ENCODE results near the gene AURKAIP1. TPM values are rescaled to one million over a fixed set of nuclear protein-coding genes. Genes with fewer than 3 reads are reported as not detected.

AURKAIP1 gene
- total and polyA plus RNA-seq, 8 donors, result 36.9 to 127 (median 56.6) TPM

DNA sequence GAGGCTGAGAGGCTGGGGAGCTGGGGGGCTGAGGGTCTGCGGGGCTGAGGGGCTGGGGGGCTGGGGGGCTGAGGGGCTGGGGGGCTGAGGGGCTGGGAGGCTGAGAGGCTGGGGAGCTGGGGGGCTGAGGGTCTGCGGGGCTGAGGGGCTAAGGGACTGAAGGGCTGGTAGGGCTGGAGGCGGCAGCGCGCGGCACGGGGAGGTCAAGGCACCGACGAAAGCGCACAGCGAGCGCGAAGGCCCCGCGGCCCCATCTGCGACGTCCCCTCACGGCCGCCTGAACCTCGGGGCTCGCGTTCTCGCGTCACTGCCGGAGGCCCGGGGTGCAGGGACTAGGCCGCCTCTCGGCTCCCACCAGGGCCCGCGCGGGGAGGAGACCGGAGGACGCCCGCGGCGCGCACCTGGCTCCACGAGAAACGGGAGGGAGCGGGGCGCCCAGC lies 50.9 kb downstream of the AURKAIP1 start:
- H3K9me3 ChIP-seq, result no peaks in the 10 kb centered on the region
- H3K4me3 ChIP-seq, result peak overlapping the region; percentile 97 to 100
- peak overlapping the region; percentile 44 to 86 for H3K27ac ChIP-seq
- ATAC-seq (no peak), DNase-seq (no peak)
- intact Hi-C loops (cut with DNase I), result no loop called here
- H3K27me3 ChIP-seq, result no peaks in the 10 kb centered on the region
- H3K36me3 ChIP-seq, result peaks cover 0 to 52% of the 10 kb centered on the region in 2 donors
- TF ChIP-seq, protein P1, sequence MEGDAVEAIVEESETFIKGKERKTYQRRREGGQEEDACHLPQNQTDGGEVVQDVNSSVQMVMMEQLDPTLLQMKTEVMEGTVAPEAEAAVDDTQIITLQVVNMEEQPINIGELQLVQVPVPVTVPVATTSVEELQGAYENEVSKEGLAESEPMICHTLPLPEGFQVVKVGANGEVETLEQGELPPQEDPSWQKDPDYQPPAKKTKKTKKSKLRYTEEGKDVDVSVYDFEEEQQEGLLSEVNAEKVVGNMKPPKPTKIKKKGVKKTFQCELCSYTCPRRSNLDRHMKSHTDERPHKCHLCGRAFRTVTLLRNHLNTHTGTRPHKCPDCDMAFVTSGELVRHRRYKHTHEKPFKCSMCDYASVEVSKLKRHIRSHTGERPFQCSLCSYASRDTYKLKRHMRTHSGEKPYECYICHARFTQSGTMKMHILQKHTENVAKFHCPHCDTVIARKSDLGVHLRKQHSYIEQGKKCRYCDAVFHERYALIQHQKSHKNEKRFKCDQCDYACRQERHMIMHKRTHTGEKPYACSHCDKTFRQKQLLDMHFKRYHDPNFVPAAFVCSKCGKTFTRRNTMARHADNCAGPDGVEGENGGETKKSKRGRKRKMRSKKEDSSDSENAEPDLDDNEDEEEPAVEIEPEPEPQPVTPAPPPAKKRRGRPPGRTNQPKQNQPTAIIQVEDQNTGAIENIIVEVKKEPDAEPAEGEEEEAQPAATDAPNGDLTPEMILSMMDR (IDR thresholded peaks at IDR 0.05), result no peak
- peaks cover 12 to 50% of the 10 kb centered on the region in 2 donors for H3K4me1 ChIP-seq

Small RNA genes within 50 kb of the gene (microRNA-seq; reads per million reads assigned to microRNA genes)
- gene MIR6808, result 0.14 to 0.34 reads per million in 2 donors

Other genes starting within 250 kb of the AURKAIP1 start
- 1 to 10 TPM in 1 of 2 donors, under 1 TPM in 1; 0.17 to 4.6 TPM for gene TTLL10, start 201.3 kb downstream of the AURKAIP1 start, total RNA-seq
- gene TTLL10, start 201.3 kb downstream of the AURKAIP1 start, polyA plus RNA-seq (ENCODE audit: insufficient read length in 6 of 6), result 1 to 10 TPM in 5 of 6 donors, under 1 TPM in 1; 0.63 to 3.0 (median 1.7) TPM
- gene TNFRSF18, start 168.6 kb downstream of the AURKAIP1 start, total RNA-seq, result 1 to 10 TPM; 1.1 to 1.3 TPM
- under 1 TPM; 0.38 to 0.73 (median 0.51) TPM for gene TNFRSF18, start 168.6 kb downstream of the AURKAIP1 start, polyA plus RNA-seq (ENCODE audit: insufficient read length in 6 of 6)
- gene TNFRSF4, start 161.1 kb downstream of the AURKAIP1 start, total RNA-seq, result 1 to 10 TPM; 2.8 to 3.5 TPM
- 1 to 10 TPM; 2.0 to 4.5 (median 2.9) TPM for gene TNFRSF4, start 161.1 kb downstream of the AURKAIP1 start, polyA plus RNA-seq (ENCODE audit: insufficient read length in 6 of 6)
- gene SDF4, start 143.2 kb downstream of the AURKAIP1 start, total RNA-seq, result 100 to 1,000 TPM; 152 to 166 TPM
- gene SDF4, start 143.2 kb downstream of the AURKAIP1 start, polyA plus RNA-seq (ENCODE audit: insufficient read length in 6 of 6), result 100 to 1,000 TPM in 2 of 6 donors, 10 to 100 TPM in 4; 86.7 to 124 (median 97.5) TPM
- gene B3GALT6, start 143.0 kb downstream of the AURKAIP1 start, total RNA-seq, result 10 to 100 TPM; 12.6 to 25.2 TPM
- gene B3GALT6, start 143.0 kb downstream of the AURKAIP1 start, polyA plus RNA-seq (ENCODE audit: insufficient read length in 6 of 6), result 10 to 100 TPM; 13.2 to 21.4 (median 17.8) TPM
- 1 to 10 TPM; 1.2 to 2.2 TPM for gene C1QTNF12, start 128.5 kb downstream of the AURKAIP1 start, total RNA-seq
- gene C1QTNF12, start 128.5 kb downstream of the AURKAIP1 start, polyA plus RNA-seq (ENCODE audit: insufficient read length in 6 of 6), result 1 to 10 TPM in 2 of 6 donors, under 1 TPM in 4; 0.52 to 1.4 (median 0.78) TPM
- gene UBE2J2, start 101.4 kb downstream of the AURKAIP1 start, total RNA-seq, result 10 to 100 TPM; 42.8 to 53.1 TPM
- 10 to 100 TPM; 45.1 to 68.6 (median 52.1) TPM for gene UBE2J2, start 101.4 kb downstream of the AURKAIP1 start, polyA plus RNA-seq (ENCODE audit: insufficient read length in 6 of 6)
- 1 to 10 TPM; 2.1 to 4.3 TPM for gene SCNN1D, start 94.8 kb downstream of the AURKAIP1 start, total RNA-seq
- gene SCNN1D, start 94.8 kb downstream of the AURKAIP1 start, polyA plus RNA-seq (ENCODE audit: insufficient read length in 6 of 6), result 10 to 100 TPM in 3 of 6 donors, 1 to 10 TPM in 3; 5.9 to 13.1 (median 9.4) TPM
- 10 to 100 TPM; 56.4 to 60.2 TPM for gene ACAP3, start 67.3 kb downstream of the AURKAIP1 start, total RNA-seq
- 10 to 100 TPM; 30.8 to 73.6 (median 41.1) TPM for gene ACAP3, start 67.3 kb downstream of the AURKAIP1 start, polyA plus RNA-seq (ENCODE audit: insufficient read length in 6 of 6)
- gene PUSL1, start 66.6 kb downstream of the AURKAIP1 start, total RNA-seq, result 10 to 100 TPM; 17.4 to 18.3 TPM
- 10 to 100 TPM in 1 of 6 donors, 1 to 10 TPM in 5; 4.3 to 10.9 (median 7.8) TPM for gene PUSL1, start 66.6 kb downstream of the AURKAIP1 start, polyA plus RNA-seq (ENCODE audit: insufficient read length in 6 of 6)
- gene INTS11, start 50.5 kb downstream of the AURKAIP1 start, total RNA-seq, result 10 to 100 TPM; 67.0 to 90.4 TPM
- gene INTS11, start 50.5 kb downstream of the AURKAIP1 start, polyA plus RNA-seq (ENCODE audit: insufficient read length in 6 of 6), result 100 to 1,000 TPM; 106 to 166 (median 127) TPM
- 10 to 100 TPM; 24.5 to 25.2 TPM for gene CPTP, start 50.4 kb downstream of the AURKAIP1 start, total RNA-seq
- 10 to 100 TPM; 10.6 to 17.6 (median 13.5) TPM for gene CPTP, start 50.4 kb downstream of the AURKAIP1 start, polyA plus RNA-seq (ENCODE audit: insufficient read length in 6 of 6)
- gene TAS1R3, start 43.9 kb downstream of the AURKAIP1 start, total RNA-seq, result under 1 TPM; 0.20 to 0.37 TPM
- gene TAS1R3, start 43.9 kb downstream of the AURKAIP1 start, polyA plus RNA-seq (ENCODE audit: insufficient read length in 6 of 6), result under 1 TPM; 0.23 to 0.75 (median 0.41) TPM
- 10 to 100 TPM; 67.4 to 81.2 TPM for gene DVL1, start 25.8 kb downstream of the AURKAIP1 start, total RNA-seq
- 10 to 100 TPM; 20.6 to 41.4 (median 28.5) TPM for gene DVL1, start 25.8 kb downstream of the AURKAIP1 start, polyA plus RNA-seq (ENCODE audit: insufficient read length in 6 of 6)
- 100 to 1,000 TPM in 1 of 2 donors, 10 to 100 TPM in 1; 78.3 to 129 TPM for gene MXRA8, start 16.7 kb downstream of the AURKAIP1 start, total RNA-seq
- gene MXRA8, start 16.7 kb downstream of the AURKAIP1 start, polyA plus RNA-seq (ENCODE audit: insufficient read length in 6 of 6), result 100 to 1,000 TPM; 113 to 151 (median 143) TPM
- 100 to 1,000 TPM; 142 to 161 TPM for gene CCNL2, start 24.1 kb upstream of the AURKAIP1 start, total RNA-seq
- gene CCNL2, start 24.1 kb upstream of the AURKAIP1 start, polyA plus RNA-seq (ENCODE audit: insufficient read length in 6 of 6), result 100 to 1,000 TPM; 250 to 405 (median 339) TPM
- gene MRPL20, start 32.1 kb upstream of the AURKAIP1 start, total RNA-seq, result 100 to 1,000 TPM in 1 of 2 donors, 10 to 100 TPM in 1; 69.5 to 103 TPM
- gene MRPL20, start 32.1 kb upstream of the AURKAIP1 start, polyA plus RNA-seq (ENCODE audit: insufficient read length in 6 of 6), result 100 to 1,000 TPM in 3 of 6 donors, 10 to 100 TPM in 3; 90.8 to 145 (median 99.8) TPM
- 10 to 100 TPM; 18.4 to 35.2 TPM for gene ANKRD65, start 46.1 kb upstream of the AURKAIP1 start, total RNA-seq
- gene ANKRD65, start 46.1 kb upstream of the AURKAIP1 start, polyA plus RNA-seq (ENCODE audit: insufficient read length in 6 of 6), result 10 to 100 TPM; 25.7 to 41.6 (median 31.7) TPM
- gene VWA1, start 60.5 kb upstream of the AURKAIP1 start, total RNA-seq, result 100 to 1,000 TPM; 113 to 147 TPM
- gene VWA1, start 60.5 kb upstream of the AURKAIP1 start, polyA plus RNA-seq (ENCODE audit: insufficient read length in 6 of 6), result 100 to 1,000 TPM in 1 of 6 donors, 10 to 100 TPM in 5; 50.0 to 104 (median 60.9) TPM
- 10 to 100 TPM in 1 of 2 donors, 1 to 10 TPM in 1; 9.9 to 14.9 TPM for gene ATAD3C, start 74.5 kb upstream of the AURKAIP1 start, total RNA-seq
- 1 to 10 TPM in 5 of 6 donors, under 1 TPM in 1; 0.88 to 4.5 (median 3.1) TPM for gene ATAD3C, start 74.5 kb upstream of the AURKAIP1 start, polyA plus RNA-seq (ENCODE audit: insufficient read length in 6 of 6)
- 10 to 100 TPM; 19.4 to 30.7 TPM for gene ATAD3B, start 96.6 kb upstream of the AURKAIP1 start, total RNA-seq
- 10 to 100 TPM; 14.5 to 24.1 (median 18.3) TPM for gene ATAD3B, start 96.6 kb upstream of the AURKAIP1 start, polyA plus RNA-seq (ENCODE audit: insufficient read length in 6 of 6)
- gene ATAD3A, start 137.0 kb upstream of the AURKAIP1 start, total RNA-seq, result 10 to 100 TPM; 27.1 to 37.8 TPM
- gene ATAD3A, start 137.0 kb upstream of the AURKAIP1 start, polyA plus RNA-seq (ENCODE audit: insufficient read length in 6 of 6), result 10 to 100 TPM; 12.1 to 27.8 (median 17.7) TPM
- gene TMEM240, start 165.4 kb upstream of the AURKAIP1 start, total RNA-seq, result 1 to 10 TPM; 2.6 to 3.5 TPM
- 1 to 10 TPM; 3.7 to 6.9 (median 4.6) TPM for gene TMEM240, start 165.4 kb upstream of the AURKAIP1 start, polyA plus RNA-seq (ENCODE audit: insufficient read length in 6 of 6)
- 100 to 1,000 TPM; 120 to 141 TPM for gene SSU72, start 199.7 kb upstream of the AURKAIP1 start, total RNA-seq
- 10 to 100 TPM; 65.2 to 87.9 (median 69.2) TPM for gene SSU72, start 199.7 kb upstream of the AURKAIP1 start, polyA plus RNA-seq (ENCODE audit: insufficient read length in 6 of 6)
- gene FNDC10, start 224.9 kb upstream of the AURKAIP1 start, total RNA-seq, result 10 to 100 TPM in 1 of 2 donors, 1 to 10 TPM in 1; 7.7 to 12.2 TPM
- gene FNDC10, start 224.9 kb upstream of the AURKAIP1 start, polyA plus RNA-seq (ENCODE audit: insufficient read length in 6 of 6), result 1 to 10 TPM; 1.2 to 2.9 (median 2.1) TPM
- gene MIB2, start 240.3 kb upstream of the AURKAIP1 start, total RNA-seq, result 10 to 100 TPM; 55.3 to 73.5 TPM
- gene MIB2, start 240.3 kb upstream of the AURKAIP1 start, polyA plus RNA-seq (ENCODE audit: insufficient read length in 6 of 6), result 100 to 1,000 TPM in 1 of 6 donors, 10 to 100 TPM in 5; 43.2 to 118 (median 61.4) TPM

Data from left lung (tissue), 10 donors.